Small intestine (tissue), 7 donors: ENCODE measurements around the gene SNX11. TPM values are rescaled to one million over a fixed set of nuclear protein-coding genes. Genes with fewer than 3 reads are reported as not detected.

Experiments used
- DNase-seq, 2 donors: peaks; one replicate each; pipeline versions ENCODE4 v3.0.0 to v3.0.0-alpha.2; 2013
- FAIRE-seq: peaks from 2 replicates; lab custom pipeline; 2012; peaks lifted over from hg19 to GRCh38; lab: Jason Lieb, UNC
- H3K27ac ChIP-seq, 3 donors: one replicate each; pipeline ENCODE4 v1.5.1; 2013; ENCODE audit warnings: low read length in 2 of 3, mild to moderate bottlenecking in 2 of 3, control low read depth in 1 of 3, inconsistent platforms in 1 of 3, low read depth in 1 of 3, moderate library complexity in 1 of 3
- H3K27me3 ChIP-seq, 3 donors: one replicate each; pipeline ENCODE4 v1.6.1; 2013; ENCODE audit warnings: low read length in 3 of 3, inconsistent platforms in 1 of 3; ENCODE audit not compliant: control insufficient read depth in 3 of 3, insufficient read depth in 3 of 3
- H3K36me3 ChIP-seq, 3 donors: one replicate each; pipeline ENCODE4 v1.6.1; 2013; ENCODE audit warnings: low read length in 3 of 3, inconsistent platforms in 1 of 3, low read depth in 1 of 3, mild to moderate bottlenecking in 1 of 3, moderate library complexity in 1 of 3; ENCODE audit not compliant: control insufficient read depth in 3 of 3, insufficient read depth in 2 of 3
- H3K4me1 ChIP-seq, 3 donors: one replicate each; pipeline ENCODE4 v1.6.1; 2013; ENCODE audit warnings: low read length in 2 of 3, inconsistent platforms in 1 of 3, low read depth in 1 of 3, mild to moderate bottlenecking in 1 of 3, moderate library complexity in 1 of 3; ENCODE audit not compliant: control insufficient read depth in 3 of 3, insufficient read depth in 2 of 3
- H3K4me3 ChIP-seq, 3 donors: one replicate each; pipeline ENCODE4 v1.5.1; 2013; ENCODE audit warnings: low read length in 3 of 3, control low read depth in 1 of 3, inconsistent platforms in 1 of 3, low read depth in 1 of 3, mild to moderate bottlenecking in 1 of 3, moderate library complexity in 1 of 3
- H3K9me3 ChIP-seq, 2 donors: one replicate each; pipeline ENCODE4 v1.6.1; 2013; ENCODE audit warnings: low read depth in 1 of 2, low read length in 1 of 2; ENCODE audit not compliant: control insufficient read depth in 2 of 2, insufficient read depth in 1 of 2
- WGBS, 3 donors: extraction: QIAGEN DNeasy Blood & Tissue Kit; methylation state at CpG; one replicate each; pipeline ENCODE4 v1.1.7; 2013; 5-methylcytosine and 5-hydroxymethylcytosine counted together
- polyA plus RNA-seq, 4 donors: library from polyadenylated mRNA; stranded (reverse) in 3 of 4; unstranded in 1 of 4; fragments of 200-250 nt in 3 of 4; fragments of 120-200 nt in 1 of 4; gene quantifications; one replicate each; pipeline versions ENCODE4 v1.2.1 to v1.2.3, GENCODE V29; 2013
- donor health status: healthy with polysubstance abuse.
- donor health status: control.
- donor health status: control.
- donor health status: Bipolar disorder and iron deficiency.
- donor health status: healthy.

Gene SNX11
- polyA plus RNA-seq, 4 donors: 11.4 to 16.3 (median 12.8) TPM

DNA sequence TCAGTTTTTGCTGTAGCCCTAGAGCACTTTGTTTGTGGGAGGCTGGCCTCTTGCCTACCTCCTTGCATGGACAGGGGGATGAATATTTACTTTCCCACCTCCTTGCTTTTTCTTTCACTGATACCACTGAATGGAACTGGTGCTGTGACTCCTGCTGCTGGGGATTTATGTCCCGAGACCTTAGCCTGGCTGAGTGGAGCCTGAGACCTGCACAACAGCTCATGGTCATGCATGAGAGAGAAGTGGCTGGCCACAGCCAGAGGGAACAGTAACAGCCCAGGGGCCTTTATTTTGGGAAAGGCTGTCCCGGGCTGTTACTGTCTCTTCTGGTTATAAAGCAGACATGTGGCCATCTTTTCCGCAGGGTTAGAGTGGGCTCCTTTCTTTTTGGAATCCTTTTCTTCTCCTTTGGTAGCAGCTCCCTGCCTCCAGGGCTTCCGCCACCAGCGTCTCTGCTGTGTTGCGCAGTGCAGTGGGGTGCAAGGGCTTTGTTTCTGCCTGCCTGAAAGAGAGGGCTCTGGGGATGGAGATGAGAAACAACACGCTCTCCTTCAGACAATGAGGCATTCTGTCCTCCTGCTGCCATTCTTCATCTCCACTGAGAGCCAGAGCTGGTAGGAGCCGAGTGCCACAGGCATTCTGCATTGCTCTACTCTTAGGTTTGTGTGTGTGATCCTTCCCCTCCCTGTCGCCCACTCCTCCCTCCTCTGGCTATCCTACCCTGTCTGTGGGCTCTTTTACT is 14.5 kb downstream of the SNX11 start:
- peaks cover 6 to 55% (median 19%) of the 10 kb centered on the region in 3 donors for H3K36me3 ChIP-seq
- no peak for FAIRE-seq

DNA sequence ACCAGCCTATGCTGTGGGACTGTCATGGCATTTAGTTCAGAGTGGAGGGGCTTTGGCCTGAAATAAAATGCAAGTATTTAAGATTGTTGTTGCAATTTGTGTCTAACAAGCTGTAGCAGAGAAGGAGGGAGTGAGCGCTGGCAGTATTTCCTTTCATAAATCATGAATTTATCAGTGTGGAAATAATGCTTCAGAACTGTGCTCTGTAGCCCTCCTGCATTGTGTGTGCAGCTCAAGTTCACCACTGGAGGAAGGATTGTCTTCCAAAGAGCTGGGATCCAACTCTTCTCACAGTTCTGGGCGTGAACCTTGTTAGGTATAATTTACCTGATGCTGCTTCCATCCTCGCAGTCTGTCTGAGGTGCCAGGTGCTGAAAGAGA is 15.1 kb downstream of the SNX11 start:
- no peaks in the 10 kb centered on the region for H3K27me3 ChIP-seq
- H3K27ac ChIP-seq: no peak overlapping the region
- peaks cover 6 to 50% (median 17%) of the 10 kb centered on the region in 3 donors for H3K36me3 ChIP-seq
- DNase-seq (no peak), FAIRE-seq (no peak)
- 88 to 96% (median 96%) methylated on average over 3 of the region's 3 CpGs for WGBS, 3 donors
- no peak overlapping the region for H3K4me3 ChIP-seq
- H3K4me1 ChIP-seq: no peaks in the 10 kb centered on the region
- no peaks in the 10 kb centered on the region for H3K9me3 ChIP-seq

More for the DNA sequence above, 14.5 kb downstream of the SNX11 start:
- Histone ChIP-seq H3K4me1 (no peaks in the 10 kb centered on the region), H3K27ac (no peak overlapping the region), H3K9me3 (no peaks in the 10 kb centered on the region), H3K4me3 (no peak overlapping the region), H3K27me3 (no peaks in the 10 kb centered on the region)
- 84 to 93% (median 88%) methylated on average over 9 of the region's 9 CpGs for WGBS, 3 donors
- DNase-seq: no peak

DNA sequence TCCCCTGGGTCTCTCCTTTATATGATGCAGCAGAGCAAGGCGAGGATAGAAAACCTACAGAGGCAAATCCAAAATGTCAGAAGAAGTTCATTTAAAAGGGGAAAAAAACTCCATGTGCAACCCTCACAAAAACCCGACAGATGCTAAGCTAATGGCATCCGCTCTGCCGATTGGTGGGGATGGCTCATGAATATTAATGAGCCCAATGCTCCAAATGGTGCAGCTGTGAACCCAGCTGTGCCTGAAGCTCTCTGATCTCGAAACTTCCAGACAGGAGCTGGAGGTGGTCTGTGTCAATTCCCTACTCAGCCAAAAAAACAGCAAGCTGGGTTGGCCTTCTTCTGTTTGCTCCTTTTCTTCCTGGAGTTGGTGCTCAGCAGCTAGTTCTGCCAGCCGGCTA is 15.5 kb downstream of the SNX11 start:
- DNase-seq (no peak), FAIRE-seq (no peak)
- Histone ChIP-seq H3K9me3 (no peaks in the 10 kb centered on the region), H3K4me3 (no peak overlapping the region), H3K36me3 (peaks cover 6 to 47% (median 16%) of the 10 kb centered on the region in 3 donors), H3K27me3 (no peaks in the 10 kb centered on the region), H3K27ac (no peak overlapping the region), H3K4me1 (no peaks in the 10 kb centered on the region)
- WGBS, 3 donors: 85 to 94% (median 91%) methylated on average over 6 of the region's 6 CpGs

DNA sequence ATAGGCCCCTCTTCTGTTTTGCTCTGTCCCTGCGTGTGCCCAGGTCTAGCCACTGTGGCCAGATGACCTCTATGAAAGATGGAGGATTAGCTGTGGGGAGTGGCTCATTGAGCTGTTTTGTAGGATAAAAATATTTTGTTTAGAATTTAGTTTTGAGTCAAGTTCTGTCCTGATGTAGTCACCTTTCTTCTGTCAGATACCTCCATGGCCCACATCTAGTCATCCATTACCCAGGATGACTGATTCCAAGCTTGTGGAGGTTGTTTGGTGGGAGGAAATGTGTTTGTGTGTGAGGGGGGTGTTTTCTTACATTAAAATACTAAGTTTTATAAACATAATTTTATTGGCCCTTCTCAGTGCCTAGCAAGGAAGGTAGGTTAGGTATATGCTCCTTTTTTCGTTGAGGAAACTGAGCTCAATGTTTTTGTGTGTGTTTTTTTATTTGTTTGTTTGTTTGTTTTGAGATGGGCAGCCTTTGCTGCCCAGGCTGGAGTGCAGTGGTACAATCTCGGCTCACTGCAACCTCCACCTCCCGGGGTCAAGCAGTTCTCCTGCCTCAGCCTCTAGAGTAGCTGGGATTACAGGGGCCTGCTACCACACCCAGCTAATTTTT is 16.3 kb downstream of the SNX11 start:
- FAIRE-seq (no peak), DNase-seq (no peak)
- Histone ChIP-seq H3K27me3 (no peaks in the 10 kb centered on the region), H3K4me3 (no peak overlapping the region), H3K36me3 (peaks cover 6 to 42% (median 13%) of the 10 kb centered on the region in 3 donors), H3K9me3 (no peaks in the 10 kb centered on the region), H3K27ac (no peak overlapping the region), H3K4me1 (no peaks in the 10 kb centered on the region)
- WGBS, 3 donors: 93 to 98% (median 96%) methylated on average over 4 of the region's 4 CpGs

DNA sequence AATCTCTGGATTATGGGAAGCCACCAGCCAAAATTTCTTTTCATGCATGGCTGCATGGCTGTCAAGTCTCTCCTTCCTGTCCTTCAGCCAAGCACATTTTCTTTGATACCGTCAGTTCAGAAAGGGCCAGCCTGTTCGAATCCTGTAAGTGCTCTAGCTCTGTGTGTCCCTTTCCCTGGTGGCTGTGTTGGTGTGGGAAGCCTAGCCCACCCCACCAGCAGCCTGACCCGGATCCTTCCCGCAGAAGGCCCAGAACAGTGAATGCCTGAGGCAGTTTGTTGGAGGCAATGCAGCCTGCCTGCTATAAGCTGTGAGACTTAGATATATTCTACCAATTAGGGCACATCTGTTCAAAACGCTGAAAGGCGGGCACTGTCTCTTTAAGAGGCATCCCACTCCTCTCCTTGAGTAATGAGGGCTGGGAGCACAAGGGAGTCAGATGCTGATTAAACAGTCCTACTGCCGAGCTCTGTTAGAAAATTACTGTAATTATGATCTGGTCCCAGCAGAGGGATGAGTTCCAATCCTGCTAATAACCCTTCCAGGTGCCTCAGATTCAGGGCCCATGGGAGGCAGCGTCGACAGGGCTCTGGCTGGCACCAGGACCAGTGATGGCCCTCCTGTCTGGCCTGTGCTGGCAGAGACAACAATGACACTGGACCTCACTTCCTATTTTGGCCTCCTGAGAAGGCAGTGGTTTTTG is 18.4 kb downstream of the SNX11 start:
- no peak overlapping the region for H3K27ac ChIP-seq
- FAIRE-seq (no peak), DNase-seq (no peak)
- no peaks in the 10 kb centered on the region for H3K9me3 ChIP-seq
- H3K27me3 ChIP-seq: no peaks in the 10 kb centered on the region
- H3K36me3 ChIP-seq: peaks cover 6 to 30% (median 9%) of the 10 kb centered on the region in 3 donors
- H3K4me1 ChIP-seq: no peaks in the 10 kb centered on the region
- no peak overlapping the region for H3K4me3 ChIP-seq
- WGBS, 3 donors: 67 to 91% (median 84%) methylated on average over 9 of the region's 9 CpGs

DNA sequence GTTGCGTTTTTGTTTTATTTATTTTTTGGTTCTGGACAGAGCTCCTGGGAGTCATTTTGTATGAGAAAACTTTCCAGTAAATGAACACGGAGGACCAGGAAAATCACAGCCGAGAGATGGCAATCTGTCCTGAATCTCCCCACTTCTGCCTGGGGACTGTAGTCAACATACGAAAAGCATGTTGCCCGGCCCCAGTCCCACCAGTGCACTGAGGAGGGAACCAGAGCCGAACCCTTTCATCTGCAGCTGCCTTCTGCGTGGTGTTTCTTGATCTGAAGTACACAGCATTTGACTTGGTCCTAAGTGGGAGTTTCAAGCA is 18.9 kb downstream of the SNX11 start:
- Histone ChIP-seq H3K4me3 (no peak overlapping the region), H3K27me3 (no peaks in the 10 kb centered on the region), H3K9me3 (no peaks in the 10 kb centered on the region), H3K4me1 (no peaks in the 10 kb centered on the region), H3K36me3 (peaks cover 6 to 25% (median 6%) of the 10 kb centered on the region in 3 donors), H3K27ac (no peak overlapping the region)
- FAIRE-seq (no peak), DNase-seq (no peak)
- WGBS, 3 donors: 82 to 92% (median 90%) methylated on average over 7 of the region's 7 CpGs

DNA sequence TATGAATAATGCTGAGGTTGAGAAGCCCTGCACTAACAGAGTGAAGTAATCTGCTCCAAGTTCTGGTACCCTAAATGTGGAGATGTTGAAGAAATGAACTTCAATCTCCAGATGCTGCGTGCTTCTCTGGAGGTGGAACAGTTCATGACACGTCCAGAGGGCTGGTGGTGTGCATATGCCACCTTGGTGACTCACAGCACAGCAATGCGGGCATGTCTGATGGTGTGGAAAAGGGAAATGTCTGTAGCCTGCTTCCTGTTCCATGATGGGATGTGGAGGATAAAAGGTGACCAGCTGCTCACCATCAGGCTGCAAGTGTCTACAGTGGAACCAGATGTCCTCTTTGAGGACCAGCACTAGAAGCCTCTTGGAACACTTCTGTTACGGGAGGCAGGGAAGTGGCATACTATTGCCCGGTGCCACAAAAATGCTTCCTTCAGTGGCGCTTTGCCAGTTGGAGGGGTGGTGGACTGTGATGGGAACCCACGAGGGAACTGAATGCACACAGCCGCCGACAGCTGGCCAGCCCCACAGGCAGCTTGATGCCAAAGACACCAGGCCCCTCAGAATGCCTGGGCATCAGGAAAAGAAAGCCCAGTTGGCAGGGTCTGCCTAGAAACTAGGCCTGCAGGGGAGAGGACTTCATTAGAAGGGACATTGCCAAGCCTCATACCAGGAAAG is 19.9 kb downstream of the SNX11 start:
- Histone ChIP-seq H3K9me3 (no peaks in the 10 kb centered on the region), H3K27me3 (no peaks in the 10 kb centered on the region), H3K4me3 (no peak overlapping the region), H3K27ac (no peak overlapping the region), H3K4me1 (no peaks in the 10 kb centered on the region), H3K36me3 (peaks cover 2 to 16% (median 4%) of the 10 kb centered on the region in 3 donors)
- DNase-seq: no peak
- 71 to 78% (median 78%) methylated on average over 9 of the region's 9 CpGs for WGBS, 3 donors
- FAIRE-seq: no peak

DNA sequence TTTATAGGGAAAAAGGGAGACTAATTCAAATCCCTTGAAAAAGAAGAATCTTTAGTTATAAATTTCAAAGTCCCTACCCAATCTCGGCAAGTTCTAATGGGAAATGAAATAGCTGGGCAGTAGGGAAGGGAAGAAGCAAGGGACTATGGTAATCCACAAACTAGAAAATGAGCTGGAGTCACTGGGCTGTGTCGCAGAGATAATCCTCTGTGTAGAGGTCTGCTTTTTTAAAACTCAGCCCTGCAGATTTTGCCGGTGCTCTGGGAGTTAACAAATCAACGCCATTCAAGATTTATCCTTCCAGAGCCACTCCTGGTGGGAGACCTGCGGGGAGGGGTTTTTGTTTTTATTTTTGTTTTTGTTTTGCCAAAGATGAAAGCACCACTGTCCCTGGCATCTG is 20.8 kb downstream of the SNX11 start:
- H3K9me3 ChIP-seq: no peaks in the 10 kb centered on the region
- peaks cover 0 to 8% (median 0%) of the 10 kb centered on the region in 3 donors for H3K36me3 ChIP-seq
- H3K4me1 ChIP-seq: no peaks in the 10 kb centered on the region
- no peak for FAIRE-seq
- WGBS, 3 donors: 50 to 53% (median 52%) methylated on average over 5 of the region's 5 CpGs
- no peaks in the 10 kb centered on the region for H3K27me3 ChIP-seq
- H3K4me3 ChIP-seq: no peak overlapping the region
- DNase-seq: no peak
- no peak overlapping the region for H3K27ac ChIP-seq
